Germinal center (tissue), 1 donor: ENCODE data around the gene HS2ST1.
A peak's percentile ranks its signal among the peaks of the same experiment; 100 is the strongest.
"Not testable (repeated sequence)": the region's sequence is repeated elsewhere in the genome, so short reads cannot be mapped to it uniquely, and the experiment has no call there.

Experiments used
- DNase-seq: peaks from one replicate; pipeline ENCODE4 v3.0.0; 2012; ENCODE audit warnings: mixed read lengths, low spot score

HS2ST1 gene

DNA sequence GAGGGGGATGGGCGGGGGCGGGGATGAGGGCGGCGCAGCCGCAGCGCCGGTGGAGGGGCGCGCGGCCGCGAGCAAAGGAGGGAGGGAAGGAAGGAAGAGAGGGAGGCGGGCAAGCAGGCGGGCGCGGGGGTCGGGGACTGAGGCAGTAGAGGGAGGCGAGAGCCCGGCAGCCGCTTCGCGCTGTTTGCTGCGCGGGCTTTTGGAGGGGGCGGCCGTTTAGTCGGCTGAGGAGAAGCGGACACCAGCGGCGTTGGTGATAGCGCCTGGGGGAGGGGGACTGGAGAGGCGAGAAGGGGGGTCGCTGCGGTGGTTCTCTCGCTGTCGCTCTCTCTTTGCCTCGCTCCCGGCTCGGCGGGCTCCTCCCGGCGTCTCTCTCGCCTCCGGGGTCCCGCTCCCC lies at the start of gene HS2ST1:
Gene HS2ST1 (plus strand): TSS at position 35 of the 397 bp plus-strand sequence.
- no peak for DNase-seq

DNA sequence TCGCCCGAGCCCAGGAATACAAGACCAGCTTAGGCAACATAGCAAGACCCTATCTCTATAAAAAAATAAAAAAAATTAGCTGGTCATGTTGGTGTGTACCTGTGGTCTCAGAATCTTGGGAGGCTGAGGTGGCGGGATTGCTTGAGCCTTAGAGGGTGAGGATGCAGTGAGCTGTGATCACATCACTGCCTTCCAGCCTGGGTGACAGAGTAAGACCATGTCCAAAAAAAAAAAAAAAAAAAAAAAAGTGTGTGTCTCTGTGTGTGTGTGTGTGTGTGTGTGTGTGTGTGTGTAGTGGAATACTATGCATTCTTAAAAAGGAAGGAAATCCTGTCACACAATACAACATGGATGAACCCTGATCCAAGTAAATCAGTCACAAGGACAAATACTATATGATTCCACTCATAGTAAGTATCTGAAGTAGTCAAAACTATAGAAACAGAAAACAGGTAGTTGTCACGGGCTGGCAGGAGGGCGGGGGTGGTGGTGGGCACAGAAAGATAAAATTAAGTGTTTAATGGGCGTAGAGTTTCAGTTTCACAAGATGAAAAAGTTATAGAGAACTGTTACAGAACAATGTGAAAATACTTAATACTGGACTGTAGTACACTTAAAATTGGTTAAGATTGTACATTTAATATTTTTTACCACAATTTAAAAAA lies 48.3 kb upstream of the HS2ST1 start:
- peak; percentile 41 for DNase-seq

DNA sequence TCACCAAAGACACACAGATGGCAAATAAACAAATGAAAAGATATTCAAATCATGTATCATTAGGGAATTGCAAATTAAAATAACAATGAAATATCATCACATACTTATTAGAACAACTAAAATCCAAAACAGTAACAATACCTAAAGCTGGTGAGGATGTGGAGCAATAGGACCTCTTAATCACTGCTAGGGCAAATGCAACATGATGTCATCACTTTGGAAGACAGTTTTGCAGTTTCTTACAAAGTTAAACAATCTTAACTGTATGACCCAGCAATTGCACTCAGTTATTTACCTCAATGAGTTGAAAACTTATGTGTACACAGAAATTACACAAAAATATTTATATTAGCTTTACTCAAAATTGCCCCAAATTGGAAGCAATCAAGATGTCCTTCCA lies 47.8 kb upstream of the HS2ST1 start:
- no peak for DNase-seq

DNA sequence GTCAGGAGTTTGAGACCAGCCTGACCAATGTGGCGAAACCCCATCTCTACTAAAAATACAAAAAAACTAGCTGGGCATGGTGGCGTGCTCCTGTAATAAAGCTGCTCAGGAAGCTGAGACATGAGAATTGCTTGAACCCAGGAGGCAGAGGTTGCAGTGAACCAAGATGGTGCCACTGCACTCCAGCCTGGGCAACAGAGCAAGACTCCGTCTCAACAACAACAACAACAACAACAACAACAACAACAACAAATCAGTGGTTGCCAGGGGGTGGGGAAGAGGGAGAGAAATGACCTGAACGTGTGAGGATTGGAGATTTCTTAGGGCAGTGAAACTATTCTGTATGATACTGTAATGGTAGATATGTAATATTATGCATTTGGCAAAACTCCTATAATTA lies 47.2 kb upstream of the HS2ST1 start:
- not testable (repeated sequence) for DNase-seq

DNA sequence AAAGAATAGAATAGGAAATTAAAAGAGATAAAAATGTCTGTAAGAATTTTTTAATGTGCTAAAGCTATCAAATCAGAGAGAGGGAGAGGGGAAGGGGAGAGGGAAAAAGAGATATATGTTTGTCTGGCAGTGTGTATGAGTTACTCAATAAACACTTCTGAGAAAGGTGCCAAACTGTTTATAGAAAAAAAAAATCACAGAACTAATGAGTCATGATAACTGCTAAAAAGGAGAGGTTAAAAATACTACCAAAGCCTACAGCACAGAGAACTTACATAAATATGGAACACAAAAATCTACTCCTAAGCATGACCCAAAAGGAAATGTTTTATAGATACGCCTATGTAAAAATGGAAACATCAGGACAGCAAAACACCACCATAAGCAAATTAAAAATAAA lies 46.0 kb upstream of the HS2ST1 start:
- no peak for DNase-seq

DNA sequence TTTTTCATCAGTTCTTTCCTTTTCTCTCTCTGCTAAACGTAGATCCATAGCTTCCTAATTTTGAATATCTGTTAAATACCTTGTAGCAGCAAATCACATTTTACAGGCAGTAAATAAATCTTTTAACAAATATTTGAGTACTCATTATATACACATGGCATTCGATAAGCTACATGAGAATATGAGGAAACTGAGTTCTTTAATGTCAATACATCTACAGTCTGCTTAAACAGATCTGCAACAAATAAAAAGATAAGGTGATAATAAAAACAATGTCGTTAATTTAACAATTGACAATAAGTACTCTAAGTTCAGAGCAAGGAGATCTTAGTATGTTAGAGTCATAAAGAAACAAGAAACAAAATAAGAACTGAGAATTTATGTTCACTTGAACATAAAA lies 43.4 kb upstream of the HS2ST1 start:
- no peak for DNase-seq

DNA sequence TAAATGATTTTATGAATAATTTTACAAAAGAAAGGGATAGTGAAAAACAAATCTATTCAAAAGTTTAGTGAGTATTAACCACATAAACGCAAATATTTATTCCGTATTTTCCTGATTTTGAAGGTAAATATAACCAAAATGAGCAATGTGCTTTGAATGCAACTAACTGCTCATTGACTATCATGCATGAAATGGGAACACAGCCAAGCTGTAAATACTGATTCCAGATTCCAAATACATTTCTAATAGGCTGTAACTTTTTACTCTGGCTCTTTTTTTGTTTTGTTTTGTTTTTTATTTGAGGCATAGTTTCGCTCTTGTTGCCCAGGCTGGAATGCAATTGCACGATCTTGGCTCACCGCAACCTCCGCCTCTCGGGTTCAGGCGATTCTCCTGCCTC lies 42.3 kb upstream of the HS2ST1 start:
- DNase-seq: no peak

DNA sequence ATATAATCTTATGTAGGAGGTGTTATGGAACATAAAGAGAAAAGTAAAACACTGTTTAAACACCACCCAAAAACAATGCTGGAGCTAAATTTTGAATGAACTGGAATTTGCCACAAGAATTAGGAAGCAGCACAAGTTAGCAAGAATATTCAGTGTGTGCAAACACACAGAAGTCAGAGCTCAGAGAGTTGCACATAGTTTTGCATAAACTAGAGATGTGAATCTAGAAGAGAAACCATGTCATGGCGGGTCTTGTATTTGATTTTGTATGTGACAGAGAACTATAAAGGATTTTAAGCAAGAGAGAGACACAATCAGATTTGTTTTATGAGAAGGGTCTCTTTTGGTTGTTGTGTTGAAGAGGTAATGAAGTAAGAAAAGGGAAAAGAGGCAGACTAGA lies 38.7 kb upstream of the HS2ST1 start:
- no peak for DNase-seq

DNA sequence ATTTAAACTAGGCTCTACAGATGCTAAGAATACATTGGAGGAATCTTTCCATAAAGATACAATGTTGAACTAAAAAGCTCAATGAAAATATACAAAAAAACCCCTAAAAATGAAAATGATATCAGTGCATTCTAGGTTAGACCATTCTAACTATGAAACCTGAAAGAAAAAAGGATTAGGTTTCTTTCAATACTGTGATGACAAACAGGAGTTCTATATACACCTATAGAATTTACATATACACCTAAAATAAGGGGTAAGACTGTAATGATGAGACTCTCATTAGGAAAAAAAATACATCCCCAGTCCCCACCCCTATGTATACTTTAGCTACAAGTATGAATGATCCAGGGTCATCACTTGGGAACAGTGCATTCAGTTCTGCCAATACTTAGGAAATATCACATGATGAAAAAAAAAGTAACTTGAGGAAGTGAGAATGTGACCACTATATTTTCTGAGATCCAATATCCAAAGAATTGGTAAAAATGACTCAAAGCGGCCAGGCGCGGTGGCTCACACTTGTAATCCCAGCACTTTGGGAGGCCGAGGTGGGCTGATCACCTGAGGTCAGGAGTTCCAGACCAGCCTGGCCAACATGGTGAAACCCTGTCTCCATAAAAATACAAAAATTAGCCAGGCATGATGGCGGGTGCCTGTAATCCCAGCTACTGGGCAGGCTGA lies 26.8 kb upstream of the HS2ST1 start:
- DNase-seq: no peak

DNA sequence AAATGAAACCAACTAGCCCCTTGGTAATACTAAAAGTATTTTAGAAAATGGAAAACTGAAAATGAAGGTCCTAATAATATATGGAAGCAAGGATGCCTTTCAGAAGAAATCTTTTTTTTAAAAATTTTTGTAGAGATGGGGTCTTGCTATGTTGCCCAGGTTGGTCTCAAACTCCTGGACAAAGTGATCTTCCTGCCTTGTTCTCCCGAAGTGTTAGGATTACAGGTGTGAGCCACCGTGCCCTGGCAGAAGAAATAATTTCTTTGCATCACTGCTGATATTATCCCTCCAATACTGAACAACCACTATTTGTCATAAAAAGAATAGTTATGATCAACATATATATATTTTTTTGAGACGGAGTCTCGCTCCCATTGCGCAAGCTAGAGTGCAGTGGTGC lies 26.1 kb upstream of the HS2ST1 start:
- no peak for DNase-seq

DNA sequence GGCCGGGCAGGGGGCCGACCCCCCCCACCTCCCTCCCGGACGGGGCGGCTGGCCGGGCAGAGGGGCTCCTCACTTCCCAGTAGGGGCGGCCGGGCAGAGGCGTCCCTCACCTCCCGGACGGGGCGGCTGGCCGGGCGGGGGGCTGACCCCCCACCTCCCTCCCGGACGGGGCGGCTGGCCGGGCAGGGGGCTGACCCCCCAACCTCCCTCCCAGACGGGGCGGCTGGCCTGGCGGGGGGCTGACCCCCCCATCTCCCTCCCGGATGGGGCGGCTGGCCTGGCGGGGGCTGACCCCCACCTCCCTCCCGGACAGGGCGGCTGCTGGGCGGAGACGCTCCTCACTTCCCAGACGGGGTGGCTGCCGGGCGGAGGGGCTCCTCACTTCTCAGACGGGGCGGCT lies 15.0 kb upstream of the HS2ST1 start:
- not testable (repeated sequence) for DNase-seq

DNA sequence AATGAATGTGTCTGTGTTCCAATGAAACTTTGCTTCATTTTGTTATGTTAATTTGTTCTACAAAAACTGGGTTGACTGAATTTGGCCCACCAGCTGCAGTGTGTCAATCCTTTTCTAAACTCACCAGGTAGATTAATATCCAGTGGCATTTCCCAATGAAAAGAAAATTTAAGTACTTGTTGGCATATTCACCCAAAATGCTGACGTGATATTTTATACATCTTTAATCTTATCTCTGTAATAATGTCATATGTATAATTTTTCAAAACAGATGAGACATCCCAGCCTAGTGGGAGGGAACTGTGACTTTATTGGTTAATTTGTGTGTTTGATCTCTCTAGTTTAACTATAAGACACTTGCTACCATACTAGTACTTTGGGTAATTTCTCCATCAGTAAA lies 8.6 kb upstream of the HS2ST1 start:
- DNase-seq: no peak

DNA sequence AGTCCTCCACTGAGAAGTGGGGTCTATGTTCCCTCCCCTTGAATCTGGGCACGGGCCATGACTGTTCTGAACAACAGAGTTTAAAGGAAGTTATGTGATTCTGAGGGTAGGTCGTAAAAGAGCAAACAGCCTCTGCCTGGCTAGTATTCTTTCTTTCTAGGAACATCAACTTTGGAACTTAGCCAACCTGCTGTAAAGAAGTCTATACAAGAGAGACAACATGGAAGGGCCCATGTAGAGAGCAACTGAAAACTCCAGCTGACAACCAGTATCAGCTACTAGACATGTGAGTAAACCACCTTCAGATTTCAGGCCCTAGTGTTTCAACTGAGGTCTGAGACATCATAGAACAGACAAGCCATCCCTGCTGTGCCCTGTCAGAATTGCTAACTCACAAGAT lies 8.0 kb upstream of the HS2ST1 start:
- no peak for DNase-seq

DNA sequence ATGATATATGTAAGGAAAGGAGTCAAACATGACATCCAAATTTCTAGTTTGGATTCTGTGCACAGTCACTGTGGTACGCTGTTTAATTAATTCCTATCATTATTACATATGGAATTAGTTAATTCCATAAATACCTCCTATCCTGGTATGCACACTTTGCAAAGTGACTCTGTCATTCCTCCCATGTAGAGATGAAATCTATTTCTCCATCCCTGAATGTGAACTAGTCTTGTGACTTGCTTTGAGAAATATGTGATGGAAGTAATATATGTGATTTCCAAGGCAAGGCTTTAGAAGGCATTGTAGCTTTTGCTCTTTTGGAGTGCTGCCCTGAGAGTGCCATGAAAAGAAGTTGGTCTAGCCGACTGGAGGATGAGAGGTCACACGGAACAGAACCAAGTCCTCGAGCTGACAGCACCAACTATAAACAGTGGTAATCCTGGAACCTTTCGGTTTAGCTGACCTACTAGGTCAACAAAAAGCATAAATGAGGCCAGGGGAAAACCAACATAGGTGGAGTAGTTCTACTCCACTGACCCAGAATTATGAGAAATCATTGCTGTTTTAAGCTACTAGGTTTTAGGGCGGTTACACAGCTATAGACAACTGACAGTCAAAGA lies 2.0 kb upstream of the HS2ST1 start:
- DNase-seq: no peak

DNA sequence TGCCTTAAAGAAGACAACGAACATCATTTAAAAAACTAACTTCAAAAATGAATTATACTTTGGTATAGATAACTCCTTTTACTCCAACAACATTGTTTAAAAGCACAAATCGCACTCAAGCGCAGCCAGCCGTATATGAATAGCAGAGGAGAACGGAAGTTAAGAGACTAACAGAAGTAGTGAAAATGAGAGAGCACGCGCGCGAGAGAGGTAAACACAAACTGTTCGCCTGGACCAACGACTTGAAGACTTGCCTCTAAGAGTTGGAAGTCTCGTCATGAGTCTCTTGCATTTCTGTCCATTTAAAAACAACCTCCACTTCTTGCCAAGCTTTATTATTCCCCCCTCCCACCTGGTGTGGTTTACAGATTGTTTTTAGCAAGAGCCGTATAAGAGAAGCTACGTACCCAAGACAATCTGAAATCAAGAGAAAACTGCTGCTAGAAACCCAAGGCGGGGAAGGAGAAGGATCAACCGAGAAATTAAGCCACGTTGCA lies 988 bp upstream of the HS2ST1 start:
- peak; percentile 54 for DNase-seq

DNA sequence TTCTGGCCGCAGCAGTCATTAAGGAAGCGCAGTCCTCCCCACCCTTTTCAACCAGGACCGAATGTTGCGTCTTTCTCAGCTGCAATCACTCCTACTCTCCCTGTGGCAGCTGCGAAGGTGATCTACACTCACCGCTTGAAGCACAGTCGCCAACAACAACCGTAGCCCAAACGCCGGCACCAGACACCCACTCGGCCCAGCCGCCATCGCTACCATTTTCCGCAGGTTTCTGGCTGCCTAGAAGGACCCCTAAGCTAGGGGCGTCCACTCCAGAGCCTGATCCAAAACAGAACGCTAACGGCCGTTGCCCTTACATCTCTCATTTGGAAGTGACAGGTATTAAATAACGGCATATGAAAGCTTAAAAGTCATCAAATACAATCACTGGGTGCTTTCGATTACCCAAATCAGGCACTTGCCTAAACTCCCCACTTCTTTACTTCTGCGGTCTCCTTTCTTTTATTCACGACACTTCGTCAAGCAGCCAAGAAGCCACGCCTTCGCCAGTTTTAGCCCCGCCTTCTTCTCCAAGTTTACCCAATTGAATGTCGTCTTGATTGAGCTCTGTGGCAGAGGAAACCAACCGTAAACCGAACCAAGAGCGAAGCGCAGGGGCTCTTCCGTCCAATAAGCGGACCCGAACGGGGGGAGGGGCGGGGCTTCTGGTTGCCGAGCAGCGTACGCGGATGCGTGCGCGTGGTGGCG lies 387 bp upstream of the HS2ST1 start, which contains the start of gene SELENOF:
Gene SELENOF (minus strand): TSS at position 231 of the 705 bp plus-strand sequence. CDS start 15 bp downstream, at position 216.
- peak; percentile 97 for DNase-seq

DNA sequence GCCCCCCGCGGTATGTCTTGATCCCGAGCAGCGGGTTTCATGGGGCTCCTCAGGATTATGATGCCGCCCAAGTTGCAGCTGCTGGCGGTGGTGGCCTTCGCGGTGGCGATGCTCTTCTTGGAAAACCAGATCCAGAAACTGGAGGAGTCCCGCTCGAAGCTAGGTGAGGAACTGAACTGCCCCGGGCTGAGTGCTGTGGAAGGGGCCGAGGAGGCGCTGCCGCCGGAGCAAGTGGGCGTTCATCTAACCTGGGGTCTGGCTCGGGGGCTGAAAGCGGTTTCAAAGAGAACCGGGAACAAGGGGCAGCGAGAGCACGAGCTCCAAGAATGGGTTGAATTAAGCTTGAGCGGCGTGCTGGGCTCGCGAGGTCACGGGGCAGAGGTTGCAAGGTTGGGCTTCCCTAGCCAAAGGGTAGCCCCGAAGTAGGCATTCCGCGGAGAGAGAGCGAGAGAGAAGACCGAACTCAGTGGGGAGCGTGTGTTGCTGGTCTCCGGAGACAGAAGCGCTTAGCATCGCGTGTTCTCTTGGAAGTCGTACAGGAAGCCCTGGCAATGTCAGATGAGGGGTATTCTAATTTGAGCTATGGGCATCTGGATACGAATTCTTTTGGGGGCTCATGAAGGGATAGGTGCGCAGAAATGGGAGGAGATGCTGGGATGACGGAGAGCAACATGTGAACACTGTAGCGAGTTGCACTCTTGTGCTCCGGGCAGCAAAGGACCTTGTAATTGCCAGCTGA lies 732 bp downstream of the HS2ST1 start:
- DNase-seq: peak; percentile 28

DNA sequence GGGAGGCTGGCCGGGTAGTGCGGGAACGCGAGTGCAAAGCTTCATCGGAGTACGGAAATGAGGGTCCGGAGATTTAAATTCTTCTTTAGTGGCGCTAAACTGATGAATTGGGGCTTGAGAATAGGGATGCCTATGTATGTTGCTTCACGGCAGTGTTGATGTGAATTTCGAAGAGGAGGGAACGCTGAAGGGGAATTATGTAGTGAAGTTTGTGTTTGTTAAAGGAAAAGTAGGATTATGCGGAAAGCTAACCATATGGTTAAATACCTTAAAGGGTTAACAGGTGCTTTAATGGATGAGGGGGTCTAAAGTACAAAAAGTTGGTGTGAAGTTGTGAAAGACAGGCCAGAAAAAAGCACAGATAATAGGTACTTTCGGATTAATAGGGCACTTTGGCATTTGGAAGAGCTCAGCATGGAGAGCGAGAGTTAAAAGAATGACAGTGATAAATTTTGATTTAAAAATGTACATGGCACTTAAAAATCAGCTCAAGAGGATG lies 1.4 kb downstream of the HS2ST1 start:
- DNase-seq: no peak

DNA sequence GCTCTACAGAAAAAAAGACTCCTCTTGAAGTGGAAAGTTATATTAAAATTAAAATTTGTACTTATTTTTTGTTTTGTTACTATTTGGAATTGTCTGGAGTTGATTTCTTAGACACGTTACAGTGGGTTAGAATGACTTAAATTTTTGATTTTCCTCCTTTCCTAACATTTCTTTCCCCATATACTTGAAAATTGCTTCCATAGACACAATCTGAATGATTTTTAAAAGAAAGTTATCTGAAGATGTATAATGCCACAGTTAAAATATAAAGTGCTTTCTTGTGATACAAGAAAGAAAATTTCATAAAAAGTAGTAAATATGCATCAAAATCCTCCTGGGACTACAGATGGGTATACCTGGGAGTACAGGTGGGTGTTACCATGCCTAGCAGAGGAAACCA lies 2.3 kb downstream of the HS2ST1 start:
- DNase-seq: no peak

DNA sequence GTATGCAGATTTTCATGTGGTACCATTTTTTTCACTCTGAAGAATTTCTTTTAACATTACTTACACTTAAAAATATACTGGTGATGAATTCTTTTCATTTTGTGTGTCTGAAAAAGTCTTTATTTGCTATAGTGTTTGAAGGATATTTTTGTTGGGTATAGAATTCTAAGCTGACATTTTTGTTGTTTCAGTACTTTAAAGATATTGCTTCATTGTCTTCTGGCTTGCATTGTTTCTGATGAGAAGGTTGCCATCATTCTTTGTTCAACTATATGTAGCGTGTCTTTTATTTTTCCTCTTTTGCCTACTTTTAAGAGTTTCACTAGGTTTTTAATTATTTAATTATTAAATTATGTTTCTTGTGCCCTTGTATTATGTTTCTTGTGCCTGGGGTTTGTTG lies 8.0 kb downstream of the HS2ST1 start:
- no peak for DNase-seq

DNA sequence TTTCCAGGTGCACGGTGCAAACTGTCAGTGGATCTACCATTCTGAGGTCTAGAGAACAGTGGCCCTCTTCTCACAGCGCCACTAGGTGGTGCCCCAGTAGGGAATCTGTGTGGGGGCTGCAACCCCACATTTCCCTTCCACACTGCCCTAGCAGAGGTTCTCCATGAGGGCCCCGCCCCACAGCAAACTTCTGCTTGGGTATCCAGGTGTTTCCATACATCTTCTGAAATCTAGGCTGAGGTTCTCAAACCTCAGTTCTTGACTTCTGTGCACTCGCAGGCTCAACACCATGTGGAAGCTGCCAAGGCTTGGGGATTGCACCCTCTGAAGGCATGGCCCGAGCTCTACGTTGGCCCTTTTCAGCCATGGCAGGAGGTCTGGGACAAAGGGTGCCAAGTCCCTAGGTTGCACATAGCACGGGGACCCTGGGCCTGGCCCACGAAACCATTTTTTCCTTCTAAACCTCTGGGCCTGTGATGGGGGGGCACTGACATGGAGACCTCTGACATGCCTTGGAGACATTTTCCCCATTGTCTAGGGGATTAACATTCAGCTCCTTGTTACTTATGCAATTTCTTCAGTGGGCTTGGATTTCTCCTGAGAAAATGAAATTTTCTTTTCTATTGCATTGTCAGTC lies 10.0 kb downstream of the HS2ST1 start:
- DNase-seq: no peak
